IPS-NIHi7 (cell line): ENCODE measurements around the gene SLC16A9.

Experiments used
- DNase-seq: peaks from one replicate; pipeline ENCODE4 v3.0.0; 2012; ENCODE audit warnings: mixed read lengths; ENCODE audit errors: extremely low spot score

Gene SLC16A9

GRCh38 chr10:59627366-59628018 lies 82.2 kb downstream of the SLC16A9 start:
- DNase-seq: no peak

- DNase-seq: peak; percentile 12
Observed at GRCh38 chr10:59626523-59626869, 83.2 kb downstream of the SLC16A9 start.

- peak; percentile 76 for DNase-seq
Observed at GRCh38 chr10:59625721-59626522, 83.7 kb downstream of the SLC16A9 start.

GRCh38 chr10:59624951-59625350 lies 84.7 kb downstream of the SLC16A9 start:
- DNase-seq: no peak

GRCh38 chr10:59624136-59624535 lies 85.5 kb downstream of the SLC16A9 start:
- DNase-seq: no peak

GRCh38 chr10:59623133-59624121 lies 86.2 kb downstream of the SLC16A9 start:
- DNase-seq: no peak

- peak; percentile 60 for DNase-seq
Observed at GRCh38 chr10:59622320-59623132, 87.1 kb downstream of the SLC16A9 start.

- DNase-seq: no peak
Observed at GRCh38 chr10:59621771-59622170, 87.9 kb downstream of the SLC16A9 start.

- no peak for DNase-seq
Observed at GRCh38 chr10:59618666-59619065, 91.0 kb downstream of the SLC16A9 start.

GRCh38 chr10:59617996-59618395 lies 91.7 kb downstream of the SLC16A9 start:
- no peak for DNase-seq

- DNase-seq: no peak
Observed at GRCh38 chr10:59611048-59611447, 98.6 kb downstream of the SLC16A9 start.

- no peak for DNase-seq
Observed at GRCh38 chr10:59607970-59608369, 101.7 kb downstream of the SLC16A9 start.

GRCh38 chr10:59606551-59606961 lies 103.1 kb downstream of the SLC16A9 start:
- DNase-seq: no peak

GRCh38 chr10:59601985-59602384 lies 107.7 kb downstream of the SLC16A9 start:
- no peak for DNase-seq
